Fibroblast of skin of right biceps (primary cell): ENCODE measurements around the gene PUDP.
"Not testable (repeated sequence)": the region's sequence is repeated elsewhere in the genome, so short reads cannot be mapped to it uniquely, and the experiment has no call there.

ENCODE experiments used
- DNase-seq: peaks from one replicate; pipeline ENCODE4 v3.0.0-alpha.2; 2013

PUDP gene

DNA sequence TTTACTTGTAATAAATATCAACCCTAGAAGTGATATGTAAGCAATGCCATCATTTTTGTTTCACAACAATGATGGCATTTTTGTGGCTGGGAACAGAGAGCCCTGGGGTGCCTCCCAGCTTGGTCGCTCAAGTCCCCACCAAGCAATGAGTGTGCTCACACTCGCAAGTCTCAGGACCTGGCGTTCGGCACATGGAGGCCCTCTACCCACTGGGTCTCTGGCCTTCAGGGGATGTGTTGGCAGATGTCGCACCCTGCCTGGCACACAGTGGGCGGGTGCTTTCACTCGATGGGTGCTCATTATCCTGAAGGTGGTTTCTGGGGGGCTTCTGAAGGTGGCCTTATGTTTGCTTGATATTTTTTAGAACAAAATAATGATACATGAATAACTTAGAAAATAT lies 75.1 kb downstream of the PUDP start:
- DNase-seq, result no peak

DNA sequence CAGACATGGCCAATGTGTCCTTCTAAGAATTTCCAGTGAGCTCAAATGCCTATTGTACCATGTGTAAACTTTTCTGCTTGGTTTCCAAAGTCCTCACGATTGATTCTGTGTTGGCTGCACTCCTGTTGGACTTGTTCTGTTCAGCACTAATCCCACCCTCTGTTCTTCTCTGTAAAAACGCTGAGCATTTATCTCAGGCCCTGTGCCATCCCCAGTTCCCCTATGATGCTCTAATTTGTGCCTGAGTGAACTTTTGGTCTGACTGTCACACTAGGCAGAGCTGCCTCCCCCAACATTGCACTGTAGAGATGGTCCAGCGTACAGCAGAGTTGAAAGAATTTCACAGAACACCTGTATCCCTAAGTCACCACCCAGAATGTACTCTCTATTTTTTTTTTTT lies 76.6 kb downstream of the PUDP start:
- no peak for DNase-seq

- DNase-seq, result no peak
Observed at GRCh38 chrX:7069556-7069955, 78.4 kb downstream of the PUDP start.

GRCh38 chrX:7068939-7069367 lies 79.0 kb downstream of the PUDP start:
- DNase-seq, result no peak

- no peak for DNase-seq
Observed at GRCh38 chrX:7067256-7067655, 80.7 kb downstream of the PUDP start.

DNA sequence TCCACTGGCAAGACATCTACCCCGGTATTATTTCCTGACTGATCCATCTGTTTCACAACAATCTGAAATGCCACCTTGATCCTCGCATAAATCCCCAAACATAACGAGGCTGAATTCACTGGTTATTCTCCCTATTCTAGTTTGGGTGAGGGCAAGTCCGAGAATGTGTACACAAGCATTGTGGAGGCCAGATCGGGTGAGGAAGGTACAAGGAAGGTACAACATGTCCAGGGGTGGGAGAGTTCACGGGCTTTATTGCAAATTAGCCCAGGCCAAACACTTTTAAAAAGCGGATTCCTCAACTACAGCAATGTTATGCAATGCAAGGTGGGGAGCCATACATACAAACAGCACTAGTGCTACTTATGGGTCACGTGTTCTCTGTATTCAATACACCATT lies 82.5 kb downstream of the PUDP start:
- DNase-seq, result no peak

DNA sequence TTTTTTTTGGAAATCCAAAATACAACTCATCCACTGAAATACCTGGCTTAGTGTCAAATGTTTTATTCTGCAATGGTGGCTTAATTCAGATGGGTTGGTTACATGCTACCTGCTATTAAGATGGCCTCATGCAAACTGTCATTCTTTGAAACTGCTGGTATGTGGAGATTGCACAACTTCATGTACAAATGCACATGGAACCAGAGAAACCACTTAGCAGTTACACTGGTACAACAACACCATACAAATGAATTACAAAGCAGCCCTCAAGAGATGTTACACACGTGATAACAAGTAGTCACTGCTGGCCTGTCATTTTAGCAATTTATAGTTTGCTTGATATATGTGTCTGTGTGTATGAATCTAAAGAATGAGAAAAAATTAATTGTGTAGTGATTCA lies 85.0 kb downstream of the PUDP start:
- no peak for DNase-seq

DNA sequence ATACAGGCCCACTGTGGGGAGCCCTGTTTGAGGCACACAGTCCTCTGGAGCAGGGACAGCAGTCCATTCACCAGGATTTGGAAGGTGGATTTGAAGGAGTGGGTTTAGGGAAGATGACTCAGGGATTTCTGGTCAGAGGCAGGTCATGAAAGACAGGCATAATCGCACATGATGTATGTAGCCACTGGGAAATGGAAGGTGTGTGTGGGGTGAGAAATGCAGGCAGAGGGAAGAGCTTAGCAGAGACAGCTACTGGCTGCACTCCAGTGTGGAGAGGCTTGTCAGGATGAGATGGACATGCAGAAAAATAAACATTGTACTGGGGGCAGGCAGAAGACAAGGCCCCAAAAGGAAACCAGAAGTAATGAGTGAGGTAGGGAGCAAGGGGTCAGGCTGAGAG lies 85.7 kb downstream of the PUDP start:
- DNase-seq, result peak; percentile 11

DNA sequence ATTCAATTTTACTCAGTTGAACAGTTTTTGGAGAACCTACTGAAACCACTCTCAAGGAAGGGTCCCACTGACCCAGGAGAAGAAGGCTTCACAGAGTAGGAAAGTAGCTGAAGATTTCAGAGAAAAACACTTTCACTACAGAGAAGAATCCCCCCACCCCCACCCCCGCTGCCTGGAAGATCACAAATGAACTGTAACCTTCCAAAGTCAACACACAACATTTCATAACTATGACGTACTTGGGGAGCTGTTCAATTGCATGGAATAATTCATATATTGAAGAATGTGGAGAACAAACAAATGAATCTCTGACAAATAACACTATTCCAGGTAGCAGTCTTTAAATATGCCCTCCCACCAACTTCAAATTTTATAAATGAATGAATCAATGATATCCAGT lies 86.5 kb downstream of the PUDP start:
- no peak for DNase-seq

GRCh38 chrX:7060444-7060843 lies 87.5 kb downstream of the PUDP start:
- no peak for DNase-seq

DNA sequence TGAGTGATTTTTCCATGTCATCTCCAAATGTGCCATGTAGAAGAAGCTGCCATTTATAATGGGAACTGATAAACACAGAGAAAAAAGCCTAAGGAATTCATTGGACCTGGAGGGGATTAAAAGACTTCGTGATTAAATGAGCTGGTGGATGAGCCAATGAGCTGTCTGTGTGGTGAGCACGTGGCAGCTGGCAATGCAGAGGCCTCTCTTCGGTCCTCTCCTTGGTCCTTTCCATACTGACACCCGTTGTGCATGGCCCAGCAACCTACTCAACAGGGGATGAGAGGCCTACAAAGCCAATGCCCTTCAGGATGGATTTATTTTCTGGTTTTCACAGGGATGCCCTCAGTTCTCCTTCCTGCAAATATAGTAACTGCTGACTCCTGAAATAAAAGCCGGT lies 88.1 kb downstream of the PUDP start:
- no peak for DNase-seq

DNA sequence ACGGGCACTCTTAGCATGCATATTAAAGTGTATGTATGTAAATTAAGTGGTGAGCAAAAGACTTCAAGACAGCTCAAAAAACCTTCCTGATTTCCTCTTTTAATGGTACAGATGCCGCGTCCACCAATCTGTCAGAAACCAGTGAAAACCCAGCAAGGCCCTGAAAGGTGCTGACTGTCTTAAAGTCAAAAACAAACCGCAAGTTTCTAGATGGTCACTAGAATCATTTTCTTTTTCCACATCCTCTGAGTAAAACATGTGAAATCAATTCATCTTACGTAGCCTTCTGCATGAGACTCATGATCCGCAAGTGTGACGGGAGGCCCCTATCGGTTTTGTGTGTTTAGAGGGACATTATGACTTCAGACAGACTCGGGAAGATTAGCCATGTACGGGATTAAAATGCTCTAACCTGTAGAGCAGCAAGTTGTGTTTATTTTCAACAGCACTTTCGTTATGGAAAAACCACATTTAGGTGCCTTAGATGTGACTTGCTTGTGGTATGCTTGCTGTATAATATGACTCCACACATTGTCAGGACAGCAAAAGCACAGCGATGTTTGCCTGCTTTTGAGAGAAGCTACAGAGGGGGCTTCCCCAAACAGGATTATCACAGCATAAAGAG lies 88.6 kb downstream of the PUDP start:
- DNase-seq, result no peak

GRCh38 chrX:7055386-7056137 lies 92.4 kb downstream of the PUDP start:
- no peak for DNase-seq

DNA sequence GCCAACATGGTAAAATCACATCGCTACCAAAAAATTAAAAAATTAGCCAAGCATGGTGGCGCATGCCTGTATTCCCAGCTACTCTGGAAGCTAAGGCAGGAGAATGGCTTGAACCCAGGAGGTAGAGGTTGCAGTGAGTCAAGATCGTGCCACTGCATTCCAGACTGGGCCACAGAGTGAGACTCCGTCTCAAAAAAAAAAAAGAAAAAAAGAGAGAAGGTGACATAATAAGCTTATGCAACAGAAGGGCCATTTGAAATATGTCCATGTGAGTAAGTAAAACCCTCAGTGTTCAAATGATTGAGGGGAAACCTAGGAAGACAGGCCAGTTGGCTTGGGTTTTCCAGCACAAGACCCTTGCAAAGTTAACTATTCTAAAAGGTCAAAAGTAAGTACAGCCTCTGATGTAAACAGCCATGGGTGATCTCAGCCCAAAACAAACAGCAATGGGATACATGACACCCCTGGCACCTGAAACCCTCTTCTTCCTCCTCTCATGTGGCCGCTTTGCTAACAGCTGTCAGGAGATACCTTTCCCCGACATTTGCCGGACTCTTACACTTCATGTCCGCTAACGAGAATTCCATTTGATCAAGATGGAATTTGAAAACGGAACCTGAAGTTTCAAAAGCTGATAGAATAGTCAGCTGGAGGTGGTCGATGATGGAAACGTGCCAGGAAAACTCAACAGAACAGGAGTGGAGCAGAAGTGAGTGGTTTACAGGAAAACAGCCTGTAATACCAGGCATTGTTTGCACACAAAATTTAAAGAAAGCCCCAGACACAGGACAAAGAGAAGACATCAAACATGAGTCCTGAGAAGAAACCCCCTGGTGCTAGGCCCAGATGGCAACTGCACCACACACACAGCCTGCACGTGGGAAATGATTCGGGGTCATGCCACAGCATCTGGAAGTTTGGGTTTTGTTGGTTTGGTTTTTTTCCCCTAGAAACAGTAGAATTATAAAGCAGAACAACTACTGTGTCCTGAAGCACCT lies 93.4 kb downstream of the PUDP start:
- DNase-seq, result no peak

DNA sequence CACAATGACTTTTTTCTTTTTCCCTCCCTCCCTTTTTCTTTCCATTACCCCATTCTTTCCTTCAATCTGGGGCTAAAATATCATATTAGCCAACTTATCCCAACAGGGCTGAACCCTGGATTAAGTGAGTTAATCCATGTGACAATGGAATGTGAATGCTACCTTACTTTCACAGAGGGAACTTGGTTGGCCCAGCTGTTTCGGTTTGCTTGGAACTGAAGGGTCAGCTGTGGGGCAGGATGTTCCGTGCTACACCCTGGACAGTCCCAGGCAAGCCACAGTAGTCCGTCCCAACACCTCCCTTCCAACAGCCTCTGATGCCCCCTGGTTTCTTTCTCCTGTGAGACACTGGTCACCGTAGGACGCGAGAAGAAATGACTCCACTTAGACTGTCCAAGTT lies 95.4 kb downstream of the PUDP start:
- DNase-seq, result no peak

DNA sequence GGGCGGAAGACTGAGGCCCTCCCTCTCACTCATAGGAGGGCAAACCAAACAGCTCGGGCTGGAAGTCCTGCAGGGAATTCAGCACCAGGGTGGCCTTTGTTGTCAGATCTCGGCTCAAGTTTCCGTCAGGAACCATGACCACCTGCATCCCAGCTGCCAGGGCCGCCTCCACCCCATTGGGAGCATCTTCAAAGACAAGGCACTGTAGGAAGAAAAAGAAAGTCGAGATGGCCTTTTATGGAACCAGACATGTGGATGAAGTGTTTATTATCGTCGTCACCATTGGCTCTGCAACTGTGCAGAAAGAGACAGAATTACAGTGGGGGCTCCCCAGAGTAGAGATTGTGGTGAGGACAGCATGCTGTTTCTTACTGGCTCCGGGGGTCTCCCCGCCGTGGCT lies 97.7 kb downstream of the PUDP start:
- DNase-seq, result no peak

- no peak for DNase-seq
Observed at GRCh38 chrX:7047951-7048350, 100.0 kb downstream of the PUDP start.

- DNase-seq, result no peak
Observed at GRCh38 chrX:7045238-7045955, 102.6 kb downstream of the PUDP start.

DNA sequence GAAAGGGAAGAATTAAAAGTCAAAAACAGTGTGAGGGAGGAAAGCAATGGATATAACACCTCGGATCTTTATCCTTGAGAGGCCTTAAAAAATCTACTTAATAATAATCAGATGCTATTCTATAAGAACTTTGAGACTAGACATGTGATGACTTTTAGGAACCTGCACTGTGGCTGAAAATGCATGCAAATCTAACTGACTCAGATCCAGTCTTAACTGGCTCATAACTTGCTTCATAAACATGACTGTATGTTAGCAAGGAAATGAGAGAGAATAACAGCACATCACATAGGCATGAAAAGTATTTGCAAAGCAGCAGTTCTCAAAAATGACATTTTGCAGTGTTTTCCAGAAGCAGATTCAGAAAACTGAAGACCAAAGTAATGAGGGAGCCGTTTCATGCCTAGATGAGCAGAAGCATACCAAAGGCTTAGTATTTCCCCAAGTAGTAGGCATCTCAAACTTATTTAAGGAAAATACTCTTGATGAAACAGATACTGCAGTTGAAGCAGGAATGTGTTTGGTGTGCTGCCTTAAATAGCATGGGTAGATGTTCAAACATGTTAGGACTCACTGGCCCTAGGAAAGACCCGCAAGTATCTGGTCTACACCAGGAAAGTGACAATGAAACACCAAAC lies 104.0 kb downstream of the PUDP start:
- peak; percentile 78 for DNase-seq

DNA sequence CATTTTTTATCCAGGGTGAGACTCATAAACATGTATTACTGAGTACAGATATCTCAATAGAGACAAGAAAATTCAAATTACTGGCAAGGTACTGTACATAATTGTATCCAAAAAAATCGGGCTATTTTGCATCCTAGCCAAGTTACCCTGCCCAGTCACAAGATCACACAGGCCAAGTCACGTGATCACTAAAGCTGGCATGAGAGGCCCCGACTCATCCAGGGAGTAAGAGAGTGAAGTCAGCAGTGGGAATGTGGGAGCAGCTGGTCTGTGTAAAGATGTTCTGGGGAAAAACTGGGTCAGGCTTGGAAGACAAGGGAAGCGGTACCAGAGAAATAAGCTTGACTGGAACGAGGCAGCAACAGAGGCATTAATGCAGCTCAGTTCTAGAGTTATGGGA lies 119.7 kb downstream of the PUDP start:
- DNase-seq, result no peak

- DNase-seq, result no peak
Observed at GRCh38 chrX:7027071-7027470, 120.9 kb downstream of the PUDP start.

DNA sequence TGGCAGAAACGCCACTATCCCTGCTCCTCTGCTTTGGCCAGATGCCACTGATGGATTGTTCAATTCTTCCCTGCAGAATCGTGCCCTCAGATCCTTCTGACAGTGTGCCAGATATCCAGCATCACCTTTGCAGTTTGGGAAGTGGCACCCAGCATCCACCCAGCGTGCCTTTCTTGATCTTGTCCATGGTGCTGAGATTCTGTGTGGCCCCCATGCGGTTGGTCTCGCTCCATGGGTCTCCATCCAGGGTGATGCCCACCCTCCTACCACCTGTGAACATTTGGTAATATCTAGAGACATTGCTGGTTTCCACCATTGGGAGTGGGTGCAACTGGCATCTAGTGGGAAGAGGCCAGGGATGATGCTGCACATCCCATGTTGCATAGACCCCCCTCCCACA lies 121.6 kb downstream of the PUDP start:
- not testable (repeated sequence) for DNase-seq
